Left kidney (tissue), 2 donors: Measurements from ENCODE around the gene ARFGAP3. TPM values are rescaled to one million over a fixed set of nuclear protein-coding genes. Genes with fewer than 3 reads are reported as not detected.

Experiments used
- DNase-seq: peaks from one replicate; pipeline ENCODE4 v3.0.0-alpha.2; 2013
- polyA plus RNA-seq: library from polyadenylated mRNA; unstranded; fragments of 120-200 nt; gene quantifications from one replicate; pipeline ENCODE4 v1.2.1, GENCODE V29; 2013; ENCODE audit not compliant: insufficient read length

Gene ARFGAP3
- polyA plus RNA-seq, 1 donor: 52.4 TPM

- DNase-seq: no peak
These were observed 35.7 kb downstream of the ARFGAP3 start for GRCh38 chr22:42821386-42821785.

- DNase-seq: peak; percentile 65
These were observed 36.9 kb downstream of the ARFGAP3 start for GRCh38 chr22:42820045-42820763.

- no peak for DNase-seq
These were observed 37.5 kb downstream of the ARFGAP3 start for GRCh38 chr22:42819412-42820044.

DNA sequence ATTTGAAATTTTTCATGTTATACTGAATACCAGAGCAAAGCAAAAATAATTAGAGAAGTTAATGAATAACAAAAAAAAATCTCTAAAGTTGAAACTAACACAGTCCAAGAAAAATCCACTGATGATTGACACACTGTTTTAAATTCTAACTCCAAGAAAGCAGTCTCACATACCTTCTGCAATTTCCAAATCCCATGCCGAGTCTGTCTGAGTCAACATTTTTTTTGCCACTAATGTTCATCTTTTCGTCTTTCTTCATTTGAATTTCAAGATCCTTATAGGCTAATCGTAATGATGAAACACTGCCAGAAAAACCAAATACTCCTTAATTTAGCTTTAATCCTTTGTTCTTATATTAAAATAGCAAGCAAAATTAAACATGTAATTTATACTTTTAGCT is 39.5 kb downstream of the ARFGAP3 start:
- no peak for DNase-seq

DNA sequence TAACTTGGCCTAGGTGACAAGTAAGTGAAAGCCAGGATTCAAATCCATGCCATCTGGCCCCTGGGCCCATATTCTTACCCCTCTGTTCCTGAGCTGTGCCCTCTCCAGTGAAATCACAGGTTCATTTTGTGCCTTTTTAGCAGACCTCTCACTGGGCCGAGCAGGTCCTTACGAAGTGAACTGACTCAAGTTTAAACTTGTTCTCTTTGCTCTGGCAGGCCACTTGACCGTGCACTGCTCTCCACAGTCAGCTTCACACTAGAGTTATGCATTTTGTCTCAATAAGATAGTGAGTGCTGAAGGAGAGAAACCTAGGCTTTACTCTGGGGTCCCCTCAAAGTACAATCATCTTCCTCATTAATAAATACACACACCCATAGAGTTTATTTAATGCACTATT is 40.7 kb downstream of the ARFGAP3 start:
- no peak for DNase-seq

DNA sequence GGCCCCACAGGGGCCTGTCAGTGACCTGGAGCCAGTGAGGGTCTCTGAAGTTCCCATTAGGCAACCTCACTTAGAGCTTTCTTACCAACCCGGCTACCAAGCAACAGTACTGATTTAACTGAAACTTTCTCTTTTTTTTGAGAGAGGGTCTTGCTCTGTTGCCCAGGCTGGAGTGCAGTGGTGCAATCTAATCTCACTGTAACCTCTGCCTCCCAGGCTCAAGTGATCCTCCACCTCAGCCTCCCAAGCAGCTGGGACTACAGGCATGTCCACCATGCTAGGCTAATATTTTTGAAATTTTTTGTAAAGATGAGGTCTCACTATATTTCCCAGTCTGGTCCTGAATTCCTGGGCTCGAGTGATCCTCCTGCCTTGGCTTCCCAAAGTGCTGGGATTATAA is 42.5 kb downstream of the ARFGAP3 start:
- no peak for DNase-seq

DNA sequence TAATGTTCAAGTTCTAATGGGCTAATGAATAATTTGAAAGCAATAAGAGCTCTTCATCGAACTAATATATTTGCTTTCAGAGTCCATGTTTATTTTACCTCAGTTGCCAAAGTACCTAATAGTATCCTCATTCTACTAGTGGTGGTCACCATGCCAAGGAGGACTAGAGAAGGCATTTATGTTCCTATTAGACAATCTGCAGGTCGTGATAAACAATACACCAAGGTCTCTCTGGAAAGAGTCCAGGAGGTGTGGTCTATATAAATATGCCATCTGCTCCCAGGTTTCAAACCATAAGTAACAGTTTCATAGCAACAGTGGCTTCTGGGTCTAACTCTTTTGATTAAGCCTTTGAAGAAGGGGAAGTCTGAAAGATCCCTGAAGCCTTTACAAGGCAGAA is 42.9 kb downstream of the ARFGAP3 start:
- DNase-seq: no peak

DNA sequence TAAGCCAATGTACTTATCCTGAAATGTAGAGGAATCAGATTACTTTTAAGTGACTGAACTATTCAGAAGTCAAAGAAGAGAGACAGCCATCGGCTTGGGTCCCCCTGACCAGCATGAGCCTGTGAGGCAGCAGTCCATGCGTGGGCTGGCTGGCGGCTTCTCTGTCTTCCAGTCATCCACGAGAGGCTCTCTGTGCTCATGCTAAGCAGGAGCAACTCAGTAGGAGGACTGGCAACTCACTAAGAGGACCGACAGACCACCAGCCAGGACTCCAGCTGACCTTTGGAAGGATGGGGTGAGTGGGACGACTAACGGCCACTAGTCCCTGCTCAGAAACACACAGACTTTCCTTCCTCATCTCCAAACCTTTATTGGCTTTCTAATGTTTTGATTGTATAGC is 43.6 kb downstream of the ARFGAP3 start:
- DNase-seq: no peak

GRCh38 chr22:42811459-42811858 is 45.6 kb downstream of the ARFGAP3 start:
- no peak for DNase-seq

GRCh38 chr22:42808521-42808920 is 48.6 kb downstream of the ARFGAP3 start:
- no peak for DNase-seq

DNA sequence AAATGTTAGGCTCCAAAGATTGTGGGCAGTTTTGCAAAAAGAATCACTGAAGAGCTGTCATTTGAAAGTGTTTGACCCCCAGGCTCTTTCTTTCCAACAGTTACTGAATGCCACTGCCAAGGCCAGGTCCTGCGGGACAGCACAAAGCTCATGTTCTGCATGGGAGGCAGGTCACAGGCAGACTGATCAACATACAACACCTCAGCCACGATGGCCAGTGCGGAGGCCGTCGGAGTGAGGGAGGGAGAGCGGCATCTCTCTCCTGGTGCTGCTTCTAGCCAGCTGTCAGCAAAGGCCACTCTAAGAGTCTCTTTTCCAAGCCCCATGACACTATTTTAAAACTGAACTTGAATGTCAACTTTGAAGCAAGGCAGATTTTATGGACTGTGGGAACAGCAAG is 49.9 kb downstream of the ARFGAP3 start:
- no peak for DNase-seq

DNA sequence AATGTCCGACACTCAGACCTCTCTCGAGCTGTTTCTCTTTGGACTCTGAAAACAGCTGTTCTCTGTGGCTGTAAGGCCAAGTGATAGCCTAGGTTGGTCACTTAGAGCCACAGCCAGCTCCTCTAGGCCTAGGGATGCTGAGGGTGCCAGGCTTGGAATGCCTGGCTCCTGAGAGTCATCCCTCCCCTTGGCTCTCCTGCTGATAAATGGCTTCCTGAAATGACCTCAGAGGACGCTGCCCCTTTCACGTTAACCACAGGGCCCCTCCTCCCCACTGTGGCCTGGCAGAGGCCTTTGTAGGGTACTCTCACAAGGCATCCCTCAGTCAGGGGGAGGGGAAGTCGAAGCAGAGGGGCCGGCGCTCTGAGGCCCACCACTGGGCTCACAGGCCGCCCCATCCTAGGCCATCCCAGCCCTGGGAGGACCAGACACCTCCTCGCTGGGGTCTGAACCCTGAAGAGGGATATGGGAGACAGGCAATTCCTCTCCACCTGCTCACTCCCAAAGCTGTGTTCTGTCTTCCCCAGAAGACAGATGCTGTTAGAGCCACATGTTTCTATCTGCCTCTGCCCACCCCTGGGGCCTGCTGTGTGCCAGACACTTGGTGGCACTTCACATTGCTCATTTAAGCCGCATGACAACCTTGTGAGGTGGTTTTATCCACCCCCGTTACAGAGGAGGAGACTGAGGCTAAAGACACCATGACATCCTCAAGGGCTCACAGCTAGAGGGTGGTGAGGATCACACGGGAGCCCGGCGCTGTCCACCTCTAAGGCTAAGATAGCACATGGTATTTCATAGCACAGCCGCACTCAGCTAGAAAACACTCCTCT is 50.9 kb downstream of the ARFGAP3 start:
- no peak for DNase-seq

DNA sequence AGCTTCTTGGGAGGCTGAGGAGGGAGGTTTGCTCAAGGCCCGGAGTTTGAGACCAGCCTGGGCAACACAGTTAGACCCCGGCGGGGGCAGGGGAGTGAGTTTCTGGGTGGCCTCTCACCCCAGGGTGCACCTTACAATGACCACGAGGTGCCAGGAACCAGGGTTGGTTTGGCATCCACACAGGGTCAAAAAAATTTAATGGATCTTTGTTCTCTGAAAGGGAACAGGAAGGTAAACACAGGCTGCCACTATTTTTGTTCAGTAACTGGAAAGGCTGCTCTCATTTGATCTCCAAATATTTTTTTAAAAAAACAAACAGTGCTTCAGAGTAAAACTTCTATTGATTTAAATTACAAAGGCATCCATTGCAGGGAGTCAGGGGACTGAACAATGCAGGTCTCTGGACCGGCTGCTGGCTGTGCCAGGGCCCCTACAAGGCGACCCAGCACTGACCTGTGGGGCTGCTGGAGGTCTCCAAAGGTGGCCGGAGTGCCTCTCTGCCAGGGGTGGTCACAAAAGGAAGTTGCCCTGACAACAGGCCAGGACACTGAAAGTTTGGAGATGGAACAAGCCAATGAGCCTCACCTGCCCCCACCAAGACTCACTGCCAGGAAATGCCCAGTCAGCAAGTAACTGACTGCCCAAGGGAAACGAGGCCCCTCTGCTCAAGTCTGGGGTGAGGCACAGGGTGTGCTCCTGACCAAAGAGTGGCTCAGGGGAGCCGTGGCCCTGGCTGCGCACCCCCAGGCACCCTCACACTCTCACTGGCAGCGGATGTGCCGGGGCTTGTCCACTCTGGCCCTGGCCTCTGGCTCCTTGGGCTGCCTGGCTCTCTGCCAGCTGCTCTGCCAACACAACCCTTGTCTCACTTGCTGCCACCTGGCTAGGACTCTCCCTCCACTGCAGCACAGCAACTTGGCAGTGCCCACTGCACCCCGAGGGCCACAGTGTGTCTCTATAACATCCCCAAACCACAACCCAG is 51.8 kb downstream of the ARFGAP3 start:
- DNase-seq: no peak

DNA sequence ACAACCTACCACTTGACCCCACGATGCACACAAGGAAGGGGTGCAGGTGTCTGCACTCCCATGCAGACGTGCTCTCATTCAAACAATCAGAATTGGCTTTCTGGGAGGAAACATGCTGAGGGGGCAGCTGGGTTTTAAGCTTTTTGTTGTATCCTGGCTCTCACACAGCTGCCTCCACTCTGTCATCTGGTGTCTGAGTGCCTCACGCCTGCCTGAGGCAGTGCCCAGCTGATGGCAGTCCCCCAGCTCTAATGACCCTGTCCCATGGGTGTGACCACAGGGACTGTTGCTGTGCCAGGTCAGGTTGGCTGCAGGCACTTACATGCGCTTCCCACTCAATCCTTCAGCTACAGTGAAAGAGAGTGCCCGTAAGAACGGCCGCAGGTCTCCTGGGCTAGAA is 53.7 kb downstream of the ARFGAP3 start:
- no peak for DNase-seq

- DNase-seq: no peak
These were observed 55.6 kb downstream of the ARFGAP3 start for GRCh38 chr22:42801252-42802080.

DNA sequence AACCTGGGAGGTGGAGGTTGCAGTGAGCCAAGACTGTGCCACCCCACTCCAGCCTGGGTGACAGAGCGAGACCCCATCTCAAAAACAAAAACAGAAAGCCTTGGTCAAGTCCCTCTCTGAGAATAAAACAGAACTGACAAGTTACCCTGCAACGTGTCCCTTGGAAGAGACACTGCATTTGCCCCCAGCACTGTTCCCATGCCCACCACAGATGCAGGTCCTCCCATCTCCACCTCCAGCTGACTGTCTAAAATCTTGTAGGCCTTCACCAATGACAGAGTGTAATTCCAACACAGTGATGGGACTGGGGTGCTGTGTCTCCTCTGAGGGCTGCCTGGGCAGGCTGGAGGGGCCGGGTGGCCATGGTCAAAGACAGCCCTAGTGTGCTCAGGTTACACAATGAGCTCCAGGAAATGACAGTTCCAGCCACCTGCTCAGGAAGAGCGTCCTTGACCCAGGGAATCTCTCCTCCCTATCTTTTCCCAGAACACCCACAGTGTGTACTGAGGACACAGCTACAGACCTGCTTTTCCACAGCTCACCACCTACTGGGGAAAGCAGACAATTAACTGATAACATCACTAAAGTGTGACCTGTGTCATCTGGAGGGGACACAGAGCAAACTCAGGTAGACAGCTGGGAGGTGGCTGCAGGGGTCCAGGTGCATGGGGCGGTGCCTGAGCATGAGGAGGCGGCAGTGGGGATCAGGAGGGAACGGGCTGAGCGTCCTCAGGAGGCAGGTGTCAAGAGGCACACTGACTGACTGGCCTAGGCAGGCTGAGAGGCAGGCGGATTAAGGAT is 56.4 kb downstream of the ARFGAP3 start:
- no peak for DNase-seq

DNA sequence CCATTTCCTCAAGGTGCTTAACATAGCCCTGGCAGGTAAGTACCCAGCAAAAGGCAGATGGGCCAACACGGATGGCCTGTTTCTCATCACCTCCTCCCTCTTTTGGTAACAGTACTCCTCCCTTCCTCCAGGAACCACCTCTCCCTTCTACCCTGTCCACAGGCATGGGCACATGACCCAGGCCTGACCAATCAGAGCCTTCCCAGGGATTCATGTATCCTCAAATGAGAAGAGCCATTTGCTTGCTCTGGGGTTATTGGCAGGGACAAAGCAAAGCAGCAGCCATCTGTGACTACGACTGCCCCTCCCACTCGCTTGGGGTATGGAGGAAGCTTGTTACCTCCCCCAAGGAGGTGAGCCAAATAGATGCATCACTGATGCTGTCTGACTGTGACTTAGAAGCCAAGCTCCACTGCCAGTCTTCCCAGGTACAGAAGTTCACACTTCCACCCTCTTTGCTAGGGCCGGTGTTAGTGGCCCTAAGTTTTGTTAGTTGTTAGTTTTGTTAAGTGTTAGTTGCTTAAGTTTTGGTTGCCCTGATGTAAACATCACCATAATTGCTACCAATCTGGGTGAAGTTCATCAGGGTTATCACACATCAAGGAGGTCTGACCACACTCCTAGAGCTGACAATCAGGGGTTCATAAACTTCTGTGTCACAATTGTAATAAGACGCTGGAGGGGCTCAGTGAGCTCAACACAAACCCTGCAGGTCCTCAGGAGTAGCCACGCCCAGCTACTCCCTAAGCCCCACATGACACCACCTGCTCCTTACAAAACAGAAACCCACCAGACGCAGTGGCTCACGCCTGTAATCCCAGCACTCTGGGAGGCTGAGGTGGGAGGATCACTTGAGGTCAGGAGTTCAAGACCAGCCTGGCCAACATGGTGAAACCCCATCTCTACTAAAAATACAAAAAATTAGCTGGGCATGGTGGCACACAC is 57.3 kb downstream of the ARFGAP3 start:
- DNase-seq: no peak

- no peak for DNase-seq
These were observed 58.0 kb downstream of the ARFGAP3 start for GRCh38 chr22:42799061-42799460.

DNA sequence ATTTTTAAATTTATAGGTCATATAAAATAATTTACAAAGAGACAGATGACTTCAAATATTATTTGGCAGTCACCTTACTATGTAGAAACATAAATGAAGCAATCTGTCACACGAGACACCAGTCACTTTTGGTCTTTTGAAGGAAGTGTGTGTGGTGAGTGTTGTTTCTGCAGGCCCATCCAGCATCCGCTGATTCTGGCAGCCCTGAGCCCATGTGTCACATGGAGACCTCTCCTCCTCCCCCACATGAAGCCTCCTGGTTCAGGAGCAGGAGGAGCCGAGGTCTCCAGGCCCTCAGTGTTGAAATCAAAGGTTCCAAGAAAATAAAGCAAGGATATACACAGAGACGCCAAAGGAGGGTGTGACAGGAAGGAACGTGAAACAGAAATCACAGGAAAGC is 60.1 kb downstream of the ARFGAP3 start:
- no peak for DNase-seq
